ENCODE results near the gene WDFY2.
"Not testable (repeated sequence)": the region's sequence is repeated elsewhere in the genome, so short reads cannot be mapped to it uniquely, and the experiment has no call there.

WDFY2 gene

DNA sequence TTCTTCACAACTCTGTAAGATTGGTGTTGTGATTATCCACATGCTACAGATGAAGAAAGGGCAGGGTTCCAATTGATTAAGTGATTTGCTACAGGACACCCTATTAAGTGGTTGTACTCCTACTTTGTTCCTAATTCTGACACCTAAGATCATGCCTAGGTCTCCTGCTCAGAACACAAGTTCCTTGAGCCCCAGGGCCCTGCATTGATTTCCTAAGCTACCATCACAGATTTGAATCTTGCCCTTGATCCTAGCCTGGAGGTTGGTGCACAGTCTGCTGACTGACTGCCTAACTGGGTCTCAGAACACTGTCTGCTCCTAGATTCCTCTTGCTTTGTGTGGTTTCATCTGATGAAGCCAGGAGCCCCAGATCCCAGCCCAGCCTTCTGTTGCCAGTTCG, 19.6 kb upstream of the WDFY2 start:
- no peak for DNase-seq

DNA sequence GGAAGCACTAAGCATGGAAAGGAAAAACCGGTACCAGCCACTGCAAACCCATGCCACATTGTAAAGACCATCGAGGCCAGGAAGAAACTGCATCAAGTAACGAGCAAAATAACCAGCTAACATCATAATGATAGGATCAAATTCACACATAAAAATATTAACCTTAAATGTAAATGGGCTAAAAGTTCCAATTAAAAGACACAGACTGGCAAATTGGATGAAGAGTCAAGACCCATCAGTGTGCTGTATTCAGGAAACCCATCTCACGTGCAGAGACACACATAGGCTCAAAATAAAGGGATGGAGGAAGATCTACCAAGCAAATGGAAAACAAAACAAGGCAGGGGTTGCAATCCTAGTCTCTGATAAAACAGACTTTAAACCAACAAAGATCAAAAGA, 15.3 kb upstream of the WDFY2 start:
- not testable (repeated sequence) for DNase-seq

DNA sequence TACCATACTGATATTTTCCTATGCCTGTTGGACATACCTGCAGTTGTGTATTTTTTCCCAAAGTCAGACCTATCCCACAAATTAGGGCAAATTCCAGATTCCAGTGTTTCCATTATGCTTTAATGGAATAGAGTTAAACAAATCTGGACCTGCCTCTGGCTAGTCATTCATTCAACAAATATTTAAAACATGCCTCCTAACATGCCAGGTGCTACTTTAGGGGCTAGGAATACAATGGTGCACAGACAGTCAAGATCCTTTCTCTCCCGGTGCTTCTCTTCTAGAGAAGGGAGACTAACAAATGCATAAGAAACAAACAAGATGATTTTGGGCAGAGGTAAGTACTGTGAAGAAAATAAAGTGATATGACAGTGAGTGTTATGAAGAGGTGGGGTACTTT, 7.5 kb upstream of the WDFY2 start:
- DNase-seq = no peak

DNA sequence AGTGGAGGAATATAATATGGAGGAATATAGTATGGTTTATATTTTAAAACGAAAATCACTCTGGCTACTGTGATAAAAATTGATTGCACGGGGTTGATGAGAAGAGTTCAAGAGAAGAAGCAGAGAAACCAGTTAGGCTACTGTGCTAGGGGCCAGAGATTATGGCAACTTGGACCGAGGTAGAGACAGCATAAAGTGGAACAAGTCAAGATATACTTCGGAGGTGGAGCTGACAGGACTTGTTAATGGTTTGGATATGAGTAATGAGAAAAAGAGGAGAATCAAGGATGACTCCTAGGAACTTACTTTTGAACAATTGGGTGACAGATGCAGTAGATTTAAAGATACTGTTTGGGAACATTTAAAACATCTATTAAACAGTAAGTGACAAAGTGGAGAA, 6.6 kb upstream of the WDFY2 start:
- no peak for DNase-seq

DNA sequence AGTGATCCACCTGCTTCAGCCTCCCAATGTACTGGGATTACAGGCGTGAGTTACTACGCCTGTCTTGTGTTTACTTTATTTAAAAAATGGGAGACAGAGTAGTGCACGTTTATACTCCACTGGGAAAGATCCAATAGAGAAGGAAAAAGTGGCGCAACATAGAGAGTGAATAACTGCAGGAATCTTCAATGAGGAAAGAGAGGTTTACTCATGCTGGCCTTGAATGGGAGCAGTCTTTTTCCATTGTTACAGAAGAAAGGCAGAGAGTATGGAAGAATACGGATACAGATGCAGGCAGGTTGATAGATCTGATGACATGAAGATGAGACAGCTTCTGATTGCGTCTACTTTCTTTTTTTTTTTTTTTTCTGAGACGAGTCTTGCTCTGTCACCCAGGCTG, 4.6 kb upstream of the WDFY2 start:
- no peak for DNase-seq

DNA sequence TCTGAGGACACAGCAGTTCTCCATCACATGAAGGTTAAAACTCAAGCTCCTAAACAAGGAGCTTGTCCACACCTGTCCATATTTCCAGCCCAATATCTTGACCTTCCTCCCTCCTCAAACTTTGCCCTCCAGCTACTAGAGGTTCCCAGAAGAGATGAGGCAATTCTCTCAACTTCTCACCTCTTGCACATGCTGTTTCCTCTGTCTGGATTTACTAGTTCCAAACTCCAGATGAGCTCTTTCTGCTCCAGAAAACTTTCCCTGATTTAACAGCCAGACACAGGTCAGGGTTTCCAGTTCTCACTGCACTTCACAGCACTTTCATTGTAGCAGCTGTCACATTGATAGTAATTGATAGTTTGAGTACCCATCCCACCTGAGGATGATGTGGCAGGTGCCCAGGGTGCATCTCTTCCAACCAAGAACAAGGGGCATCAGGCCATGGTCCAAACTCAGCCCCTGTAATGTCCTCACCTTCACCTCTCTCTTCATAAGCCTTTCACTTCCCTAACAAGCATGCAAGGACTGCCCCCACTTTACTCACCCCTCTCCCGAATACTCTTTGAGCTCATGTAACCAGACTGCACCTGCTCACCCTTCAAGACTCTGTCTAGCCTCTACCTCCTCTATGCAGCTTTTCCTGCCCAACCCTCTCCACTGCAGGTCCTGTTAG, 3.0 kb upstream of the WDFY2 start:
- DNase-seq = no peak

DNA sequence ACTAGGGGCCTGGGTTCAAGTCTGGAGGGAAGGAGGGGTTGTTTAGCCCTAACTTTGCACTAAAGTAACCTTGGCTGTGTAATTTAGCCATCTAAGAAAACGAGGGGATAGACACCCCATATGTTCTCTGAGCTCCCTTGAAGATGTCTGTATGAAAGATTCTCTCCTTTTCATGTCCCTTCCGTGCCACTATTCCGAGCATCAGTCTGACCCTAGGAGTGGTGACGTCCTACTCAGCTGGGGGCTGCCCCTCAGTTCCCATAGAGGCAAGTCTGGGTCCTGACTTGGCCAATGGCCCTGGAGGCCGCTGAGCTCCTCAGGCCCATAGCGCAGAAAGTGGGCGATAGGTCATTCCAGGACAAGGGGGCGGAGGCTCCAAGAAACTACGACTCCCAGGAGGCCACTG, 790 bp upstream of the WDFY2 start:
- no peak for DNase-seq

DNA sequence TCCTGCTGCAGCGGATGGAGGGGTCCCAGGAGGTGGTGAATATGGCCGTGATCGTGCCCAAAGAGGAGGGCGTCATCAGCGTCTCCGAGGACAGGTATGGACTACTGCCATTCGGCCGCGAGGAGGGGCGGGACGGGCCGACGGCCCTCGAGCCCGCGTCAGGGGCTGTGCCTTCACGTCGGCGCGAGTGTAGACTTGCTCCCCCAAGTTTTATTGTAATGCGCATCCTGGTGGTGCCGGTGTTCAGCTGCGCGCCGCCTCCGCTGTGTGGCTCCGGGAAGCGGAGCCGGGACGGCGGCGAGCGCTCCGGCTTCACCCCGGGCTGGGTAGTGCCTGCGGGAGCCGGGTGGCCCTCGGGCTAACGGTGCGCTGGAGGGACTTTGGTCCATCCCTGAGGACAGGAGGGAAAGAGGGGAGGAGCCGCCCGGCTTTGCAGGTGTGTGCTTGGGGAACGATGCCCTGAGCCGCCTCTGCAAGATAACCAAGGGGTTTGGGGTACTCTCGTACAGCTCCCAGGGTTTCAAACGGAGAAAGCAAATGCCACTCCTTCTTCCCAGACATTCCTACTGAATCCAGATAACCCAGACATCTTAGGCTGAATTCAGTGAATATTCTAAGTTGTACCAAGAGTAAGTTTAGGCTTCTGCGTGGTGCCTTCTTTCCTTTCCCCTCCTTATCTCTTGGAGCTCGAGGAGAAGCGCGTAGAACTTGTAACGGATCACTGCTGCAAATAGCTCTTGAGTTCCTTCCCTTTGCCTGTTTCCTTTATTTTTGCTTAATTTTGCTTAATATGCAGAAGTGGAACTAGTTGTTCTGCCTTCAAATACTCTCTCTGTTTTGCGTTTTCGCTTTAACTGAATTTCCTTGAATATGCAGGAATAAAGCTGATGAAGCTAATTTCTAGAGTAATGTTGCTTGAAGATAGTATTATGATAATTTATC, 740 bp downstream of the WDFY2 start:
- peak; percentile 20 to 31 for DNase-seq

DNA sequence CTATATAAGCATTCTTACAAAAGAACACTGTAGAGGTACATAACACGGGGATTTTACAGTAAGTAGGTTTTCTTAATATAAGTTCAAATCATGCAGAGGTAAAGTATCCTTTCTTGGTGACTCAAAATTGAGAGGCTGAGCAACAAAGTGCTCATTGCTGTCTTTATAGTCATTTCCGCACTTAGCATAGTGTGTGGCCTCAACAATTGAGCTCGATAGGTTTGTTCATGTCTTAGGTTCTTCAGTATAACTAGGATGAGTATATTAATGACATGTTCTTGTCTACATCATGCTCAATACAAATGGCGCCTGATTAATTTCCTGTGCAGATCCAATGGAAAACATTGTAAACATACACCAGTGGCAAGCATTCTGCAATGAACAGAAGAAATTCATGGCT, 1.4 kb downstream of the WDFY2 start:
- no peak for DNase-seq

DNA sequence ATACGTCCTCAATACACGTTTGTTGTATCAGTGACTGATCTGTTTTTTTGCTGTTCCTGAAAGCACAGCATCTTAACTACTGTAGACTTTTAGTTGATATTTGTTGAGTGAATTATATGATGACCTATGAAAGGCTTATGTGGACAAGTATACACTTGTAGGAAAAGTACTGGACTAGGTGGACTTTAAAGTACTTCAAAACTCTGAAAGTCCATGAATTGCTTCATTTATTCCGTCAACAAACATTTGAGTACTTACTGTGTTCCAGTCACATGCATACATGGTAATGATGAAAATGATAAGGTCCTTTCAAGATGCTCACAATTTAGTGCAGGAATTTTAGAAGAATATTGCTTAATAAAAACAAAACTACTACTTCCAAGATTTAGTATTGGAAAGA, 3.1 kb downstream of the WDFY2 start:
- no peak for DNase-seq

DNA sequence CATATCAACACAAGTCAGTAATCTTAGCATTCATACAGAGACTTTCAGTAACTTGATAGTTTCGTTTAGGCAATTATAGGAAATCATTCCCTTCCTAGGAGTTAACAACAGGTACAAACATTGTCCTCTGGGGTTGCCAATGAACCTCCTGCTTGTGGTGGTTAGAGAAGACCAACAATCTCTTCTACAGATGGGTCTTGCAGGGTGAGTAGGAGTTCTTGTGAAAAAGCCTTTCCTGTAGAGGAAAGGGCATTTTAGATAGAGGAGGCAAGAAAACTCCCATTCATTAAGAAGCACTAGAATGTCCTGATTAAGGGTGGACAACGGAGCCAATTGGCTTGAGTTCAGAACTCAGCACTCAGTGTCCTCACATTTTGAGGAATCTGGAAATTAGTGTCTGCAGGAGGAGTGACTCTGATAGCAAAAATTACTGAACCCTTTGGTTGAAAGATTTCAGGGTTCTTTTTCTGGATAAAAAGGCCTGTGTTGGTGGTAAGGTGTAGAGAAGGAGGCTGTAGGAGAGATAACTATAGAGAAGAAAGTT, 4.2 kb downstream of the WDFY2 start:
- no peak for DNase-seq

DNA sequence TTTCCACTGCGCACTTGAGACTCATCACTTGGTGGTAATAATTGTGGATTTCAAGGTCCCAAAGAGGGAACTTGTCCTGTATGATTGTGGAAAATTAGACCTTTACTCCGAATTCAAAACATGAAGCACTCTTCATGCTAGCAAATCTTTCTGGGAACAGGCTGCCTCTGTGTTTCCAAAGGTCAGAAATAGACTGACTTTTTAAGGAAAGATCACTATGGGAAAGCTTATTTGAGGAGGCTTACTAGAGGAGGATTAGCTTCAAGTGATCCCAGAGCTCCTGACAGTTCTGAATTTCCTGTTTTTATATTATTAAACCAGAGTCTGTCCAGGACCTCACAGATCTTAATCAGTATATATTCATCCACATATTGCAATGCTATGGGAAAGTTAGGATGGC, 5.5 kb downstream of the WDFY2 start:
- no peak for DNase-seq

DNA sequence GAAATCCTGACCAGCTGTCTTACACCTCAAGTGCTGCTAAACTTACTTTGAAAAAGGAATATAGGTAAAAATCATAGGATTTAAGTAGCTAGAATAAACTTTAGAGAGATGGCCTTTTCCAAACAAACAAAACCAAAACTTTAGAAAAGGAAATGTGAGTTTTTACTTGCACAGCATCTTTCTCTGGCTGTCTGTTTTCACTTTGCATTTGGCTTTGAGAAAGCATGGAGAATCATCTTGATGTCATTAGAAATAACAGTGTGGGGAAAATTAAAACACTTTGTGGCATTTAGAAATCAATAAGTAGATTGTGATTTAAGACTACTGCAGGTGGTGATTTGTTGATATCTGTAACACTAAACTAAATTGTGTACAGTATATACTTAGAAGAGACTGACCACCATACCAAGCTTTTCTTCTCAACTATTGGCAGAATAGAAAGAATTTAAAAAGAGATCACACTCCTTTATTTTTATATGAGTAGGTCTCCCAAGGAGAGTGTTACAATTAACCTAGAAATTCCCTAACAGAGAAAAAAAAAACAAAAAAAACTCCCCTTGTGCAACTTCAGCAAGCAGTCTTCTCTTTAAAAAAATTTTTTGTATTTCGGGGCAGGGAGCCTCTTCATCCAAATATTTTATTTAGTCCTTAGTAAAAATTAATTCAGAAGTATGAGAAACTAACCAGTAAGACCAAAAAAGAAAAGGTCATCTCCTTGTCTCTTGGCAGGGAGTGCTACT, 6.1 kb downstream of the WDFY2 start:
- no peak for DNase-seq

DNA sequence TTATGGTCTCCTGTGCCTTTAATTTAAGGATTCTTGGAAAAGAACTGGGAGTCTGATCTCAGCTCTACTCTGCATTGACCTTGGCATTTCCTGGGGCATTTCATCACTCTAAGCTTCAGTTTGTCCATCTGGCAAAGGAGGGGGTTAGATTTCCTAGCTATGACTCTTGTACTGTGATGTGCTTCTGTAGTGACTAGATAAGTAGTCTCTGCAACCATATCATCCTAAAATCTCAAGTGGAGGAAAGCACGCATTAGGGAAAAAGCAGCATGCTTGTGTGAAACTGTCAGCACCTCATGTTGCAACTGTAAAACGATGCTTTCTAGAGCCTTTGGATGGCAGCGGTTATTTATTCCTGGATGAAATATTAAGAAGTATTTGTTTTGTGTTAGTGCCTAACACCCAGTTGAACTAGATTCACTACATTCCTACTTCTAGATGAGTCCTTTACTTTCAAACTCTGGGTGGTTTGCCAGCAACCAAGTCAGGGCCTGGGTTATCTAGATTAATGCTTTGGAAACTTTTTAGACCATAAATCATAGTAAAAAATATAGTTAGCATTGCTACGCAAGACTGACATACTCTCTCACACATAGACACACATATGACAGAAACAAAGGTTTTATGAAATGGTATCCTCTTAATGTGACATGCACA, 6.8 kb downstream of the WDFY2 start:
- no peak for DNase-seq

DNA sequence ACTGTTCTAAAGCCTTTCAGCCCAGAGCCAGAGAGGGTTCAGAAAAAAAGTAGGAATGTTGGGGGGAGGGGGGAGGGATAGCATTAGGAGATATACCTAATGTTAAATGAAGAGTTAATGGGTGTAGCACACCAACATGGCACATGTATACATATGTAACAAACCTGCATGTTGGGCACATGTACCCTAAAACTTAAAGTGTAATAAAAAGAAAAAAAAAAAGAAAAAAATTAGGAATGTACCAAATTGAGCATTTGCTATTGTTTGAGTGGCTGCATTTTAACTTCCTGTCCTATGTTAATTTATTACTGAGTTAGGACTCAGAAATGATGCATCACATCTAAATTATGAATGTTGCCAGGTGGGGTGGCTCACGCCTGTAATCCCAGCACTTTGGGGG, 7.7 kb downstream of the WDFY2 start:
- not testable (repeated sequence) for DNase-seq

DNA sequence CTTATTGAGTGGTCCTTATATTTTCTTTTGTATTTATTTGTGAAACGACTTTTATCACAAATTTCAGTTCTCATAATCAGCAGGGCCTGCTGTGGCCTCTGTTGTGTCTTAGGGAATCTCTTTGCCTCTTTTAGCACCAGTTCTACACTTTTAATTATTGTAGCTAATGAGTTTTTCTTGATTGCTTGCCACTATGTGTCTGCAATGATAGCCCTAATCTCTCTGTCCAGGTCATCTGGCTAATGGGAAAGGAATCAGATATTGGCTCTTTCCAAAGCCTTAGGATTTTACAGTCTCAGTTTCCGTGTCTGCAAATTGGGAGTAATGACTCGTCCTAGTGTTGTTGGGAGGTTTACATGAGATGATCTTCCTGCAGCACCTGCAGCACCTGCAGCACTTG, 10.2 kb downstream of the WDFY2 start:
- DNase-seq = no peak

DNA sequence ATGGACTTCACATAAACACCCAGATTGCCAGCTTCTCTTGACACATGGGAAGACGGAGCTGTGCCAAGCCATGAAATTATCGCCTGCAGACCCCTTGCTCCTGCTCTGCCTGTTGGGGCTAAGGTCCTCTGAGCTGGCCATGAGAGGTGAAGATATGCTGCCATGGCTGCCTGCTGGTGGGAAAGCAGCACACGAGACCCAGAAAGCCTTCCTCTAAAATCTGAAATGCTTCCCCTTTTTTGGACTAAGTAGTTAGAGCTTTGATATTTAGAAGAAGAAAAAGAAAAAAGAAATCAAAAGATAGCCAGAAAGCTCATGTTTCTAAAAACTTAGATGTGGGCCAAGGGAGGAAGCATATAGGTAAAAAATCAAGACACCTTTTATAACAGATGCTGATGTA, 11.2 kb downstream of the WDFY2 start:
- DNase-seq = no peak

DNA sequence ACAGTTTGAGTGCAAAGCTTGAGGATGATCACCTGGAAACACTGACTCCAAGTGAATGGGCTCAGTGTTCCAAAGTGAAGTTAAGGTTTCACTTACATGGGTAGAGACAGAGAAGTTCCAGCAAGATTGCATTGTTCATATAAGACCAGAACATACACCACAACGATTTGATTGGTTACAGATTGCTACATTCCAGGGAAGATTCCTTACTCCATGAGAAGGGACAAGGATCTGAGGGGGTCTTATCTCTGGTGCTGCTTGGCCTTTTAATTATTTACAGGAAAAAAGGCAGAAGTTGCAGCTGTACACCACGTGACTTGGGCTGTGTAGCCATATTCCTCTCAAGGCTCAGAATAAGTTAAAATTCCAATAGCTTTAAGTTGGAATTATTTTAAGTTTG, 12.3 kb downstream of the WDFY2 start:
- DNase-seq = no peak

DNA sequence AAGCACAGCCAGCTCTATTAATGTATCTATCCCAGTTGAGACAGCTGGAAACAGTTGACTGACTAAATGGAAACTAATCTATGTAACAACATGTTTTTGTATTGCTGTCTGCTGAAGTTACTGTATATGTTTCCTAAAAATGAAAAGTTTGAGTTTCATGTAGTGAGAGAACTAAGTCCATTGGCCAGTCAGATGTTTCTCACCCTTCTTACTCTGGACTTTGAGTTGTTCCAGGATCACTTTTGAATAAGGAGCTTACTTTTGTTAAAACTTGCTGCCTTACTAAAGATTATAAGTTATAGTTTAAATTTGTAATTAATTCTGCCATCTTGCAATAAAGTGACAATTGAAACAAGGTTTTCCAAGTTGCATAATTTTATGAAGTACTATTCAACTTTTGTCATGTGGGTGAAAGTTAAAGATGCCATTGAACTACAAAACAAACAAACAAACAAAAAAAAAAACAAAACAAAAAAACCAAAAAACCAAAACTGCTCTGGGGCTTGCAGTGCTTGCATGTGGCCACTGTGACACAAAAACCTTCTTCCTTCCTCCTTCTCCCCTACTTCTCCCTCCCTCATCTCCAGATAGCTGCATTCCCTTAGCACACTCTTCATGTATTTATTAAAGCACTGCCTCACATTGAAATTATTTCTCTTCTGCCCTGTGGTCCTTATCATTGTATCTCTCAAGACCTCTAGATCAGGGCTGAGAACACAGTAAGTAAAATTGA, 15.3 kb downstream of the WDFY2 start:
- no peak for DNase-seq

DNA sequence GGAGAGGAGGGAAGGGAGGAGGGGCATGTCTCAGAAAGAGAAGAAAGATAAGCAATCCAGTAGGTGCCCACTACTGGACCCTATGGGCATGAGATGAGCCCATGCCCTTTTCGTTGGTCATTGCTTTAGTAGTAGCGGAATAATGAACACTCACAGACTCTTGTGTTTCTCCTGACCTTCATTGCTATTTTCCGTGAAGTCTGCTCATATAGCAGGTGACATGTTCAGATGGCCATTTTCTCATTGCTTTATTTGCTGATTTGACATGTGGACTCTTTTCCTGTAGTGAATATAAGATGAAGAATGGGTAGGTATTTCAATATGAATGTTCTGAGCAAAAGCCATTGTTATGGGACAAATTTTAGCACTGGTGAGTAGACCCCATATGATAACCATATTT, 16.4 kb downstream of the WDFY2 start:
- no peak for DNase-seq

DNA sequence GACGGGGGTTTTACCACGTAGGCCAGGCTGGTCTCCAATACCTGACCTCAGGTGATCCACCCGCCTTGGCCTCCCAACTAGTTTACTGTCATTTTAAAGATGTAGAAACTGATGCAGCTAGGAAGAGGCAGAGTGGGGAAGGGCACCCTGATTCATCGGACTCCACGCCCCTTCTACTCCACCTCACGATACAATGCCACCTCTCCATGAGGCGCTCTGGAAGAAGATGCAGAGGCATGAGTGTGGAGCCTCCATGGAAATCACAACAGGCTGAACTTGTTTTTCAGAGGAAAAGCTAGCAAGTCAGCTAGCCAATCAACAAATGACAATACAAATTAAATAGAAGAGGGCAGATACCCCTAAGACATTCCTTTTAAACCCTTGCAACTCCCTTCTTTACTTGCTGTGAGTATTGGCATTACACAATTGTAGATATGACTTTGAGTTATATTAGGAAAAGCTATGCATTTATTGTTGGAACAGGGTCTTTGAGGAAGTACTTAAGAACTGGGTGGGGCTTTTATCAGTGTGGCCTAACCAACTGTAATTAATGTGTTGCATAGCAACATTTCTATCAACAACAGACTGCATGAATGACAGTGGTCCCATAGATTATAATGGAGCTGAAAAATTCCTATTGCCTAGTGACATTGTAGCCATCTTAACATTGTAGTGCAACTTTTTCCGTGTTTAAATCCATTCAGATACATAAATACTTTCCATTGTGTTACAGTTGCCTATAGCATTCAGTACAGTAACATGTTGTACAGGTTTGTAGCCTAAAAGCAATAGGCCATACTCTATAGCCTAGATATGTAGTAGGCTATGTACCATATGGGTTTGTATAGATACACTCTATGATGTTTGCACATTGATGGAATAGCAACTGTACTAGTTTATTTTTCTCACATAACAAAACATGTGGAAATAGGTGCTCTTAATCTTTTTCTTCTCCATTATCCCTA, 17.6 kb downstream of the WDFY2 start:
- no peak for DNase-seq
